ENCODE results near the gene ABHD2.

ABHD2 gene

DNA sequence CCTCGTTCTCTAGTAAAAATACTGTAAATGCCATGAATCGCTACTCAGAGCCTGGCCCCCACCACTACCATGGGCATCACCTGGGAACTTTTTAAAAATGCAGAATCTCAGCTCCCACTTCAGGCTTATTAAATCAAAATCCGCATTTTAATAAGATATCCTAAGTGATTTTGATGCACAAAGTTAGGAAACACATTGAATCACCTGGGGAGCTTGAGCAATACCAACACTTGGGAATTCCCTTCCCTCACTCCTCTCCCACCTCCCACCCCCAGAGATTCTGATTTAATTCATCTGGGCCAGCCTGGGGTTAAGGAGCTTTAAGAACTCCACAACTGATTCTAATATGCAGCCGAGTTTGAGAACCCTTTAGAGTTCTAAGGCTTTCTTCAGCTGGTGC is 106.4 kb downstream of the ABHD2 start:
- DNase-seq (ENCODE audit: low spot score): no peak
- TF ChIP-seq, protein P1, sequence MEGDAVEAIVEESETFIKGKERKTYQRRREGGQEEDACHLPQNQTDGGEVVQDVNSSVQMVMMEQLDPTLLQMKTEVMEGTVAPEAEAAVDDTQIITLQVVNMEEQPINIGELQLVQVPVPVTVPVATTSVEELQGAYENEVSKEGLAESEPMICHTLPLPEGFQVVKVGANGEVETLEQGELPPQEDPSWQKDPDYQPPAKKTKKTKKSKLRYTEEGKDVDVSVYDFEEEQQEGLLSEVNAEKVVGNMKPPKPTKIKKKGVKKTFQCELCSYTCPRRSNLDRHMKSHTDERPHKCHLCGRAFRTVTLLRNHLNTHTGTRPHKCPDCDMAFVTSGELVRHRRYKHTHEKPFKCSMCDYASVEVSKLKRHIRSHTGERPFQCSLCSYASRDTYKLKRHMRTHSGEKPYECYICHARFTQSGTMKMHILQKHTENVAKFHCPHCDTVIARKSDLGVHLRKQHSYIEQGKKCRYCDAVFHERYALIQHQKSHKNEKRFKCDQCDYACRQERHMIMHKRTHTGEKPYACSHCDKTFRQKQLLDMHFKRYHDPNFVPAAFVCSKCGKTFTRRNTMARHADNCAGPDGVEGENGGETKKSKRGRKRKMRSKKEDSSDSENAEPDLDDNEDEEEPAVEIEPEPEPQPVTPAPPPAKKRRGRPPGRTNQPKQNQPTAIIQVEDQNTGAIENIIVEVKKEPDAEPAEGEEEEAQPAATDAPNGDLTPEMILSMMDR (IDR thresholded peaks at IDR 0.05; ENCODE audit: borderline replicate concordance, control extremely low read depth, extremely low read depth, insufficient read depth, missing control alignments): no peak
- in situ Hi-C loops (cut with MboI; ENCODE audit: low sequenced_read_pairs, unreplicated experiment): no loop called here

GRCh38 chr15:89195836-89196235 is 107.6 kb downstream of the ABHD2 start:
- no peak for DNase-seq (ENCODE audit: low spot score)
- TF ChIP-seq, protein P1 (IDR thresholded peaks at IDR 0.05; ENCODE audit: borderline replicate concordance, control extremely low read depth, extremely low read depth, insufficient read depth, missing control alignments): no peak
- in situ Hi-C loops (cut with MboI; ENCODE audit: low sequenced_read_pairs, unreplicated experiment): no loop called here

DNA sequence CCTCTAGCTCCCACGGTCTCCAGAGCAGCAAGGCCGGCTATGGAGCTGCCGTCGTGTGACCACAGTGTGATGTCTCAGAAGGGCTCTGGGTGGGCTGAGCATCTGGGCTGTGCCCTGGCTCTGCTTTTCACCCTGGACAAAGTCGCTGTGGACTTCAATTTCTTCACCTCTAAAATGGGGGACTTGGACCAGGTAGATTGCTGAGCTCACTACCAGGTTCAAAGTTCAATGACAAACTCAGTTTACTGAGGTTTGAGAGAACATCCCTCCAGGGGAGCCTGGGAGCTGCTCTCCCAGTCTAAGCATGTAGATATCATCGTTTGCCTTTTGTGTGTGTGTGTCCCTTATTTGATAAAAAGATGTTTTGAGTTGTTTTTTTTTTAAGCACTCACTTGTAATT is 108.0 kb downstream of the ABHD2 start:
- TF ChIP-seq, protein P1 (IDR thresholded peaks at IDR 0.05; ENCODE audit: borderline replicate concordance, control extremely low read depth, extremely low read depth, insufficient read depth, missing control alignments): no peak
- in situ Hi-C loops (cut with MboI; ENCODE audit: low sequenced_read_pairs, unreplicated experiment): no loop called here
- no peak for DNase-seq (ENCODE audit: low spot score)

GRCh38 chr15:89196994-89197393 is 108.7 kb downstream of the ABHD2 start:
- DNase-seq (ENCODE audit: low spot score): no peak
- TF ChIP-seq, protein P1 (IDR thresholded peaks at IDR 0.05; ENCODE audit: borderline replicate concordance, control extremely low read depth, extremely low read depth, insufficient read depth, missing control alignments): no peak
- in situ Hi-C loops (cut with MboI; ENCODE audit: low sequenced_read_pairs, unreplicated experiment): no loop called here

- no peak for DNase-seq (ENCODE audit: low spot score)
- in situ Hi-C loops (cut with MboI; ENCODE audit: low sequenced_read_pairs, unreplicated experiment): no loop called here
- TF ChIP-seq, protein P1 (IDR thresholded peaks at IDR 0.05; ENCODE audit: borderline replicate concordance, control extremely low read depth, extremely low read depth, insufficient read depth, missing control alignments): no peak
These were observed 109.3 kb downstream of the ABHD2 start for GRCh38 chr15:89197503-89197971.

DNA sequence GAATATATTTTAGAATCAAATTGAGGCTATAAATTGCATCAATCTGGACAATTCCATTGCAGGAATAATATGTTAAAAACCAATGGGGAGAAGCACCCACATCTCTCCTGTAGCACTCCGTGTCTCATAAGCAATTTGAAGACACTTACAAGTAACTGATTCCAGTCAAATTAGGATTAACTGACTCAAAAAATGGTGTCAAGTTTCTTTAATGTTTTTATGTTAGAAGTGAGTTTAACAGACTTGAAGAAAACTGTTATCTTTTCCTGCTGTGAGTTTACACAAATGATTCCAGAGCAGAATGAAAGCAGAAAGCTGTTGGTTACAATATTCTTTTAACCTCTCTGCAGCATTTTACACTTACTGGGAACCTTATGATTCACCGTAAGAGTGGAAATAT is 109.9 kb downstream of the ABHD2 start:
- in situ Hi-C loops (cut with MboI; ENCODE audit: low sequenced_read_pairs, unreplicated experiment): no loop called here
- TF ChIP-seq, protein P1 (IDR thresholded peaks at IDR 0.05; ENCODE audit: borderline replicate concordance, control extremely low read depth, extremely low read depth, insufficient read depth, missing control alignments): no peak
- no peak for DNase-seq (ENCODE audit: low spot score)

DNA sequence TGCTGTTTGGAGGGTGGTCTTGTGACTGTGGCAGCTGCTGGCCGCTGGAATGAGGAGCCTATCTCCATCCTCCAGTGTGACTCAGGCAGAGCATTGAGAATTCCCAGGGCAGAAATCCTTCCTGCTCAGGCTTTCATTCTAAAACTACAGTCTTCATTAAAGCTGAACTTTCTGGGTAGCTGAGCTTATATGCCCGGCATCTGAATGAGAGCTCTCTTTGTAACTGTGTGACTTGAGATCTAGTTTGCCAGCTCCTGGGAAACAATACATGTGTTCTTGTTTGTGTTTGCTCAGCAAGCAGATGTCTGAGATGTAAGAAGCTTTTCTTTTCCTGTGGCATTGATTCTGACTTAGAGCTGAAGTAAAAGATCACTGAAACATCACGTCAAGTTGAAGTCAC is 110.7 kb downstream of the ABHD2 start:
- no peak for DNase-seq (ENCODE audit: low spot score)
- in situ Hi-C loops (cut with MboI; ENCODE audit: low sequenced_read_pairs, unreplicated experiment): no loop called here
- TF ChIP-seq, protein P1 (IDR thresholded peaks at IDR 0.05; ENCODE audit: borderline replicate concordance, control extremely low read depth, extremely low read depth, insufficient read depth, missing control alignments): no peak

Data from GM13976 (cell line).